Measurements from ENCODE around the gene DISC1.

The DISC1 gene

DNA sequence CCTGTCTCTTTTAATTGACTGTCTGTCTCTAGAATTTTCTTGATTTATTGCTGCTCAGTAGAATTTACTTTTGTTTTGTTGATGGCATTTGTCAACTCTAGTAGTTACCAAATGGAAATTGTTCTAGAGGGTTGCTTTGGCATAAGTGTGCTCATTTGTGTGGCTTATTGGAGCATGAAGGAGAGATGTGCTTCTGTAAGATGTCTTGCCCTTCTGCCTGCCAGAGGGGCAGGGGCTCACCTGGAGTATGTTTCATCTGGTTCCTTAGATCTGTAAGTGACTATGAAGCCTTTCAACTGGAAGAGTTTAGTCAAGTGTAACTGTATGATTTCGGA is 345.5 kb downstream of the DISC1 start:
- no peak for DNase-seq

DNA sequence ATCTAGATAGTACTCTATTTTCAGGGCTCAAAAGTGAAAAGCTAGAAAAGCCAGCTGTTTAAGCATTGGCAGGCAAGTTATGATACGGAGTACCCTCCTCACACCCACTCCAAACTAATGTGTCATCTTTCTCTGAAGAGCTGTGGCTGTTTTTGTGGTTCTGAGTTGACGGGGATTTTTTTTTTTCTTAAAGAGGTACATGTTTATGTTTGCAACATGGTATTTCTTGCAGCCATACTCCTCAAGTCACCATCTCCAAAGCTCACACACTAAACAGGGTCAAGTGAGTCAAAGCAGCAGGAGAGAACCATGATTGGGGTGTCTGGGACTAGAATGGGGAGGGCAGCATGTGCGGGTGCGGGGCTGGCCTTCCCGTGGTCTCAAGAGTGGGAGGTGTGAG is 347.2 kb downstream of the DISC1 start:
- no peak for DNase-seq

DNA sequence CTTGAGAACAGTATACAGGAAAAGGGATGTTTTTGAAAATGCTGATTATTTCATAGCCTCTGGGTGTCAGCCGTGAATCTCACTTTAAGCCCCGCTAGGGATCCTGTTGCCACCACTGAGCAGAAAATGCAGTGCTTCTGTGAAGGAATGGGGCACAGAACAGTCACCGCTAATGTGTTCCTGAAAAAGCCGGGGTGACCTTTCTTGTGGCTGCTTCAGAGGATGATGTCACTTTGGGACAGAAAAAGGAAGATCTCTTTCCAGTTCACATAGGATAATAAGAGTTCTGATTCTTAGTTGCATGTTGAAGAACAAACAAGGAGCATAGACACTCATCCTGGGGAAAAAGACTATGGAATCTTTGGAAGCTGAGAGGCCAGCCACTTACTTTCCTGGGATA is 349.6 kb downstream of the DISC1 start:
- DNase-seq, result no peak

DNA sequence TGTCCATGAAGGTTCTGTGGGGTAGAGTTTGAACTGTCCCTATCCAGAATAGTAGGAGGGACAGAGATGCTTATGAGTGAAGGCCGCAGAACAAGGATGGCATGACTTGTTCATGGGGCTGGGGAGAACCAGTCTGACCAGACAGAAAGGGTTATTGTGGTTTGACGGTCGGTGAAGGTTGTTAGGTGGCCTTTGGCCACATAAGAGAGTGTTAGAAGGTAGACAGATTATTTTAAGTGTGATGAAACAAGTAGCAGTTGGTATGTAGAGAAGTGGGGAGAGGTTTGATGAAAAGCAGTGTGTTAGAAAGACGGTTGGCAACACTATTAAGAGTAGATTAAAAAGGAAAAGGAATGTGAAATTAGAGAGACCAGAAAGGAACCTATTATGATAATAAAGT is 355.1 kb downstream of the DISC1 start:
- no peak for DNase-seq

DNA sequence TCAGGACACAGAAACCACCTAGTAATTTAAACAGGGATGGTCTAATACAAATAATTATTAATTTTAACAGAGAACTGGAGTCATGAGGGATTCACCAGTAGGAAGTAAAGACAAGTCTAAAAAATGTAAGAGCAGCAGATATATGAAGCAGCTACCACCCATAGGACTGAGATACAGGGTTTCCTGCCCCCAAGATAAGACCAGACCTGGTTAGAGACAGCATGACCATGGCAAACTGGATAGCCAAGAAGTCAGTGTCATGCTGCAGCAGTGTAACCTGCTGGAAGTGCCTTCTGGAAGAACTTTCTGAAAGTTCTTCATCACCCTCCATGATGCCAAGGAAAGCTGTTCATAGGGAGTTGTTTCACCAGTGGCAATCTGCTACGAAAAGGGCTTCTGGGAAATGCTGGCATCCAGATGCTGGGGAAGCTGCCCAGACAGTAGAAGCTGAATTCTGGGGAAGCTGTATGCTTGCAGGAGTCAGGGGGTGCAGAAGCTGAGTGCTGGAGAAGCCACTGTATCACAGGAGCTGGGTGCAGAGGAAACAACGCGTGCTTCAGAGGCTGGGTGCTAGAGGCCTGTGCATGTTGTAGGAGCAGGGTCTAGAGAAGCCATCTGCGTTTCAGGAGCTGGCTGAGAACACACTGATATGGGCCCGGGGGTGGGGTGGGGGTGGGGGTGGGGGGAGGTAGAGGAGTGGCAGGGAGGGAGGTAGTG is 356.4 kb downstream of the DISC1 start:
- no peak for DNase-seq

DNA sequence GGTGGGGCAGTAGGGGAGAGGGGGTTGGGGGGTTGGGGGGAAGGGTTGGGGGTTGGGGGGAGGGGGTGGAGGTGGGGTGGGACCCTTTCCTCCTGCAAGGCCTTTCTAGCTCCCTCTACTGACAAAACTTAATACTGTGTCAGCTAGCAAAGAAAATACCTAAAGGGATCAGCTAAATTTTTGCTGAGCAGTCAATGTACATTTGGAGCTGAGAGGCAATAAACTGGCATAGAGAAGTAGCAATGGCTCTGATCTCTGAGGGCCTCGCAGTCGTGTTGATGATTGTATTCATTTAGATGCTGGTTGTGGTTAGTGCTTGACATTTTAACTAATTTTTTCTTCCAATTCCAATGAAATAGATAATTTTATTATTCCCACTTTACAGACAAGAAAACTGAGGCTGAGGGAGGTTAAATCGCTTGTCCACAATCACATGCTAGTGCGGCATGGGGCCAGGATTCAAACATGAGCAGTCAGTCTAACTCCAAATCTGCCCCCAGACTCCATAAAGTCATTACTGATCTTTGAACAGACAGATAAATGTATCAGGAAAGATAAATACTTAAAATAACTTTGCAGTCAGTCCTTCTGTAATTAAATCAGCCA is 357.1 kb downstream of the DISC1 start:
- DNase-seq, result peak; percentile 1

DNA sequence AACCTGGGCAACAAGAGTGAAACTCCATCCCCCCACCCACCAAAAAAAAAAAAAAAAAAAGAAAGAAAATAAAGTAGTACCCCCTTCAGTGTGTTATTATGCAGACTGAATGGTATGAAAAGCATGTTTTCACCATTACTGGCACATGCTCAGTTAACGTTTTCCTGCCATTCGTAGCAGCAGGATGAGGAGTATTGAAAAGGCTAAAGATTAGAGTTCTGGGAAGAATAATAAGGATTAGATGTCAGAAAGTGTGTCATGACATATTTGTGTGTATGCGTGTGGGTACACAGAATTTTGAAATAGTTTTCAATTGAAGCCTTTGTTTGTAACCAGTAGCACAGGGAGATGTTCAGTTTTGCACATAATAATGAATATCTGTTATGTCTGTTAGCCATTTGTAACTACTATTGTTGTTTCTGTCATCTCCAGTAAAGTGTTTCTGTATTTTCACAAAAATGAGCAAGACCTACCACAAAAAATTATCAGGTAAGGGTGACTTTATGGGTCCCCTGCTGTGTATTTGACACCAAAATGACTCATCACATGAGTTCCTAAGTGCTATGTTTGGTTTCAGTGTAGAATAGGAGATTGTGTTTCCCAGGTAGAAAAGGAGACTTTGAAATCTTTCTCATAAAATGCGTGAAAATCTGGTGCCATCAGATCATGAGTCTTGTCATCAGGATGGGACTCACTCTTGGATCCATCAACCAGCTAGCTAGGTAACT is 358.9 kb downstream of the DISC1 start:
- no peak for DNase-seq

DNA sequence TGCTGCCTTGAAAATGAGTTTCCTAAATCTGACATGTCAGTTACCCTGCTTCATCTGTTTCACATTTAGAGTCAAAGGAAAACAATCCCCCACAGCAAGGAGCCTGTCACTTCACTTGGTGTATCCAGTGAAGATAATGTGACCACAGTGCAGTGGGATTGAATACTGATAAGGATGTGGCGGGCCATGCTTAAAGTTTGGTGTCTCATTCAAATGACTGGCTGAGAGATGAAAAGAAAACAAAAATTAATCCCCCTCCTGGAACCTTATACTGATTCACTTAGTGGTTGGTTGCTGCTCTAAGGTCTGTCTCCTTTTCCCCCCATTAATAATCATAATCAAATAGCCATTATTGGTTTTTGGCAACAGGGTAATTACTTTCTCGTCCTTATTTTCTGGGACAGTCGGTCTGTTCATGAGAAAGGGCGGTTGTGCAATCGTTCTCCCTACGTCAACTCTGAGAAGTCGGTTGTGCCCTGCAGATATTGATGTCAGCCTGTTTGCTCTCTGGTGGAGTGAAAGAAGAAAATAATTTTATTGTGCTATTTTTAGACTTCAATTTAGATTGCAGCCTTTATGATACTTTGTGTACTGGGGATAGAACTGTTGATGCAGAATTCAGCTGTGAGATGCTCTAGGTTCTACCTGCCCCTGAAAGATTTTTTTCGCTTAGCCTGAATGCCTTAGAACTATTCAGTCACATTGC is 360.2 kb downstream of the DISC1 start:
- no peak for DNase-seq

DNA sequence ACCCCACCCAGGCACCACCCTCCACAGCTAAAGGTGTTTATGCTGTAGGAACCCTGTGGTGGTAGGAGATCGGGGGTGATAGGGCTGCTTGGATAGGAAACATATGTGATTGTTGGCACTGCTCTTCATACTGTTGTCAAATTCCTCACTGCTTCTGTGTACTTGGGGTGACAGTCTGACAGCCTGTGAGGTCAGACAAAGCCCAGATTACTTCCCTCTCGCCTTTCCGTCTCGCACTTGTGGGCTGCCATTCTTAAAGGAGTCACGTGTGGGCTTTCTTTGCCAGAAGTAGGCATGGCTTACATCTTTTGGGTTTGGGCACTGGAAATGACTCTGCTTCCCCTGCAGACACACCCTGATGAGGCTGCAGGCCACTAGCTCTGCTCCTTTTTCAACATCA is 363.8 kb downstream of the DISC1 start:
- DNase-seq, result no peak

DNA sequence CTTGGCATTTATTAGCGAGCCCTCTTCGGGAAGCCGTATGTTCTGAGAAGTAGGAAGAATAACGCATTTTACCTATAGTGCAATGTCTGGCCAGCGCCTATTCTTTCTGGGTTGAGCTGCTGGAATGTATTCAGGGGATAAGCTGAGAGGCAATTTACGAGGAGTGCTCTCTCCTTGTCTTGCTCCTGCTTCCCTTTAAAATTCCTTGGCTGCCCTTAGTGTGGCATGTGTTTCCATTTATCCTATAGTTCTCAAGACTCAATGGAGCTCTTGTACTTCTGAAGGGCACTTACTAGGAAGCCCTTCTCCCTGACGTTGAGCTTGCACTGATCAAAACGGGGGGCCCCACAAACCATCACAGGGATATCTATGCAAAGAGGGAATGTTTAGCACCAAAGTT is 364.6 kb downstream of the DISC1 start:
- no peak for DNase-seq

DNA sequence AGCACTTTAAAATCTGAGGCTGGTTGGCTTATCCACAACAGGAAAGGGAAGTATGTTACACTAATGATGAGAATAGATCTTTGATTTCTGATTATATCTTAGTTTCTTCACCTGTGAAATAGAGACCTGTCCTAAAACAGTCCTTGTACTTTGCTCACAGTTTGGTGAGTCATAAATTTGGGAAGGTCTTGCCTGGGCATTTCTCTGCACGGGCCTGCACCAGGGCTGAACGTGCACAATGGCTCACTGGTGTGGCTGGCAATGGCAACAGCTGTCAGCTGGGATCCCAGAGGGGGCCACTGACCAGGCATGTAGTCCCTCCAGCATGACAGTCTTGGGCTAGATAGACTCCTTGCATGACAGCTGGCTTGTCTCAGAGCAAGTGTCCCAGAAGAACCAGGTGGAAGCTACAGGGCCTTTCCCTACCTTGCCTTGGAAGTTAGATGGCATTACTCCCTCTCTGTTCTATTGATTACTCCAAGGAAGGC is 367.4 kb downstream of the DISC1 start:
- DNase-seq, result no peak

DNA sequence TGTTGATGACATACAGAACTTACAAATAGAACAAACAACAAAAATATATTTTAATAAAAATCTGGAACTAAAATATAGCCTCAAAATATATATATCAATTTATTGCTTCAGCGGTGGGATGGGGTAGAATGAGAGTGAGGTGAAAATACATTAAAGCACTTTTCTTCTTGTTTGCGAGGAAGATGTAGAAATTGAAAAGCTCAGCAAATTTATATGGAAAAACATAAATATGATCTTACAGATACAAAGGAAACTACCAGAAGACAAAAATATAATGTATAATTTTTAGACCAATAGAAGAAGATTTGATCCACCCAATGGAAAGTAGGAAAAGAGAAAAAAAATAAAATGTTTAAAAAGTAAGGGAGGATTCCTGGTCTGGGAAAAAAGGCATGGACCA is 372.2 kb downstream of the DISC1 start:
- DNase-seq, result no peak

DNA sequence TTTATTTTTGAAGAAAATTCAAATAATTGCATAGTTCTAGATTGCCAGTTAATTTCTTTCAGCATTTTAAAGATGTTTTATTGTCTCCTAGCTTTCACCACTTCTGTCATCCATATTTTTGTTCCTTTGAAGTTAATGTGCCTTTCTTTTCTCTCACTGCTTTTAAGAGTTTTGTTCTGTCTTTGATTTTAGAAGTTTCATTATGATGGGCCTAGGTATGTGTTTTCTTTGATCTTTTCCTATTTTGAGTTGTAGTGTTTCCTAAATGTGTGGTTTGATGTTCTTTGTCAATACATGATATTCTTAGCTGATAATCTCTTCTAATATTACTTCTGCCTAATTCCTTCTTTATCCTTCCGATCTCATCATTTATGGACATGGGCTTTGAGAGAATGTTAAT is 378.7 kb downstream of the DISC1 start:
- DNase-seq, result no peak

DNA sequence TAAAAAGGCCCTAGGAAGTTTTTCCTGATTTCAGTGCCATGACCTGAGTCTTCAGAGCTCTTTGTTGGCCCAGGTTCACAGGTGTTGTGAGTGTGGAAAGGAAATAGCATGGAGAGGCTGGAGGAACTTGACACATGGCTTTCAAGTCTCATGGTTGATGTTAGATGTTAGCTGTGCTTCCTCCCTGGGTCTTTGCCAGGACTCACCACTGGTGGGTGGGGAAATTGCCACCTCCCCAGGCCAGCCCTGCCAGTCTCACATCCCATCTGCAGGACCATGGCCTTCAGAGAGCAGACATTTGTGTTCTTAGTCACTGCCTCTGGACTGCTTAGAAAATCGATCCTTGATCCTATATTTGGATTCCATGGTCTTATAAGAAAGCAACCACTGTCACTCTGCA is 383.2 kb downstream of the DISC1 start:
- DNase-seq, result no peak

DNA sequence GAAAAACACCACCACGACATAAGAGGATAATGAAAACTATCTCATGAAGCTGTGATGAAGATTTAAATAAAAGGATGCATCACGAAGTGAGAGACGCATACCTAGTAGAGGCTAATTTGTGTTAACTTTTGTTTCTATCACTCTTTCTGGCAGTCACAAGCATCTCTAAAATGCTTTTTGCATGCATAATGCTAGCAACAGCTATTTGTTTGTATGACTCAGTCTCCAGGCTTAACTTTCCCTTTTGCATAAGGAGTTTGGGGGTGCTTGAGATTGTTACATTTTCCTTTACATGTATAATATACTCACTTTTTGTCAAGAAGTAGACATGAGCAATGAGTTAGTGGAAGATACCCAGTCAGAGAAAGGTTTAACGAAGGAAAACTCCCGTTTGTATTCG is 385.4 kb downstream of the DISC1 start:
- DNase-seq, result no peak

DNA sequence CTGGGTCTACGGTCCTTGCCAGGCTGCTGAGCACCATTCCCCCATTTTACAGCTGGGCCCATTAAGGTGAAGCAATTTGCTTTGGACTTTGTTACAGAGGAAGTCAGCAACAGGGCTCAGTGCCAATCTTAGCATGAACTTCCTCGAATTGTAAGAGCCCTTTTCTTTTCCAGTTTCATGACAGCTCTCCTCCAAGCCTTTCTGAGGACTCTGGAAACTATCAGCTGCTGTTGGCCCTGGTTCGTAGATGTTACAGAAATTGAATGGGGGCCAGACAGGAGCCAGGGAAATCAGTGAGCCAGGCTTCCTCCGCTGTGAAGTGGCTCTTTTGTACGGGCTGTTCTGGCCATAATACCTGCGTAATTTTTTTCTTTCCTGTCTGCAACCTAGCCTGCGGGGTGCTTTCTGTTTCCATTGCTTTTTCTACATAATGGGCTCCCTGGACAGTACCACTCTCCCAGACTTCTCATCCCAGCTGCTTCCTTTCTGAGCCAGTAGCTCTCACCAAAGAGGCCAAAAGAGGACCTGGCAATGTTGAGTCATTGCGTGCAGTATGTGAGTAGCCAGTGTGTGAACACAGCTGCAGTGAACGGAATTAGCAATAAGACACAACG is 386.3 kb downstream of the DISC1 start:
- peak; percentile 86 for DNase-seq

DNA sequence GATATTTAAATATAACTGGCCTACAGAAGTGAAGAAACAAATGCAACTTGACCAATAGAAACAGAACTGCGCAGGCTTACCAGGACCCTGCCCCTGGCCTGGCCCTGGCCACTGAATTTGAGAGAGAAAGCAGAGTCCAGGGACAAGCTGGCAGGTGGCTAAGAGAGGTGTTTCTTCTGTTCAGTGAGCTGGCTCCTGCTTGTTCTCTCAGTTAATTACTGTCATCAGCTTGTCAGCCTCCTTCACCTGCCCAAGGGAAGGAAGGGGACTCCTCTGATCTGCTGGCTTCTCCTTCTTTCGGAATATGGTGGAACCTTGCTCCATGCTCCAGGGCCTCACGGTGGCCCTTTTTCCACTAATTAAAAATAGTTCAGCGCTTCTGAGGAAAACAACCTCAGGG is 388.4 kb downstream of the DISC1 start:
- peak; percentile 5 for DNase-seq

DNA sequence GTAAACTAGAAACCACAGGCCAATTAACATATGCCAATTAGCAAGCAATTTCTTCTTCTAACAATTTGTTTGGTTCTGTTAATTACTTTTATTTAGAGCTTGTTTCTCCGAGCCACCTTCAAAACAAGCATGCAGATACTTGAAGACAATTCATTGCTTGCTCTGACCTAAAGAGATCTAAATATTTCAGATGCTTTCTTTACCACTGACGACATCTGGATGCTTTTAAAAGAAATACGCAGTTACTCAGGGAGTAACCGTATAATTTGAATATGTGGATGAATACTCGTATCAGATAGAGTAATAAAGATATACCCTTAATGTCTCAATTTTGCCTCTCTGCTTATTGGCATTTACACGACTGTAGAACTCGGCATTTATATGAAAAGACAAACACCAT is 390.0 kb downstream of the DISC1 start:
- DNase-seq, result no peak

DNA sequence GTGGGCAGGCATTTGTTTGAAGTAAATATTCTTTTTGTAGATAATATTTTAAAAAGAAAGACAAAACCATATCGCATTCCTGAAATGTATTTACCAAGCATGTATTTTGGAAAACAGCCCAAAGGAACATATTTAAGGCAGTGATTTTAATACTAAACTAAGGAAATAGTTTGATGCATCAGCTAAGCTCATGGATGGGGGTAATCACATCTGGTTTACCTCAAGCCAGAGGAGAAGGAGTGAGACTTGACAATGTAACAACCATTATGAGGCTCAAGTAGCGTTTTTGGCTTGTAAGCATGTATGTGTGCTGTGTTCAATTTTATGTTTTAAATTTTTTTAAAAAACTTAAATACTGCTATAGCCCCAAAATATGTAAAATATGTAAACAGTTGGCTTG is 390.5 kb downstream of the DISC1 start:
- no peak for DNase-seq

DNA sequence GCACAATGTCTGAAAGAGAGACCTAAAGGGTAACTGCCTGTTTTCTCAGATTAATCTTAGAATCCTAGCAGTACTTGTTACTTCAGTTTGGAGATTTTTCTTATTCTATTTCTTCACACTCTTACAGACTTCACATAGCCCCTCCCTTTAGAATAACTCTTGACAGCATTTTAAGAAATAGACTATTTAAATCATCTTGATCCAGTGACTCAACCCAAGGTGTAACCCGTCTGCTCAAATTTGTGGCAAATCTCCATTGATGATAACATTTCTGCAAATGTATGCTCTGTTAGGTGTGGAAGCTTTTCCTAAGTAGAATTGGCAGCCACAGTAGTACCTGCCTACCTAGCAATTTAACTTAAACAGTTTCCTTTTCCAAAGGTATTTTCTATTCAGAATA is 391.2 kb downstream of the DISC1 start:
- no peak for DNase-seq

DNA sequence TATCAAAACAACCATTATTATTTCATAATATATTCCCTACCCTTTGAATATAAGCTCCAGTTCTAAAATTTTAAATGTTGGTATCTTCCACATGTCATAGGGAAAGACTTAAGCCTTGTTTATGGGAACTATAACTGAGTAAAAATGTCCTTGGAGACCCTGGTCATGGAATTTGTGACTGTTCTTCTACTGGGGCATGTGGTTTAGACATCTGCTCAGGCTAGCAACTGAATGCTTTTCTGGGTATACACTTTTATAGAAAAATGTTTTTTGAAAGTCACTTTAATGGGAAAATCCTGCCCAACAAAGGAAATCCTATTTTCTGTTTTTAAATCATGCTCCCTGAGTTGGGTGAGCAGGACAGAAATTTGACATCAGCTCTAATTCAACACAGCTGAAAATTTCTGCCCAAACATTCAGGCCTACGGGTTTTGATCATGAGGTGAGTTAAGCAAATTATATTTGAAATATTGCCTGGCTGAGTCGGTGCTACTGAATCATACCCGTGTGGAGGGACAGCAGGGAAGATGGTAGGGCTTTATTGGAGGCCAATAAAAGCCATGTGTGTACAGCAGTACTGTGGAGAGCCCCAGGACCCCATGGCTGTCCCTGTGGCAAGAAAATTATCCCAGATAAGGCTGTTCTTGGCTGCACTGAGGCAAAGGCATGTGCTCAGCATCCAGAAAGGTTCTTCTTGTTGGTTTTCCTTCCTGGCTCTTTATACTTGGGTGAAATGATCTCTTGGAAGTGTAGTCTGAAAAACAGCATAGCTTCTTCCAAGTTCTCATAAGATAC is 391.8 kb downstream of the DISC1 start:
- no peak for DNase-seq

DNA sequence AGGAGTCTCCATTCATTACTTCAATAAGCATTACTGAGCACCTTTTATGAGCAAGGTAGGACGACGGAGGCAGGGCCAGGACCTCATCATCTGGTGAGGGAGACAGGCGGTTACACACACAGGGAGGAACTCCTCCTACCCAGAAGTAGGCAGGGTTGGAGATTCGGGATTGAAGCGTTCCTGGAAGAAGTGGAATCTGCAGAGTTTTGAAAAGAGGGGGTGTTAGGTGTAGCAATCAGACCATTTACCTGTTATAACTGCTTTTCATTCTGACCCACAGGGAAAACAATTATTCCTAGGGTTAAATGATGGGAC is 392.4 kb downstream of the DISC1 start:
- DNase-seq, result no peak

DNA sequence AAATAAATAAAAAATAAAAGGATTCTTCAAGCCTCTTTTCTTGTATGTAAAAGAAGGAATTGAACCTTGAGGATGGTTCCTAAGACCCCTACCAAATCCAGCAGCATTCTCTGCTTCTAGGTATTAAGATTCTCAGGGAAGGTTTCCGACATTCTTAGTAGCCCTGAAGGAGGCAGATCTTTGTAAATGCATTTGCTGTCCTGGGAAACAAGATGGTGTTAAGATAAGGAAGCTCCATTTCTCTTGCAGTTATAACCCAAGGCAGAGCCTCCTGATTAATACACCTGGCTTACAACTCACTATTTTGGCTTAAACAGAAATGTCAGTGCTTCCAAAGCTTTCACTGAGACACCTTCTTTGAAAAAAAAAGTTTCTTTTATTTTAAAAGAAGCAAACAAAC is 393.8 kb downstream of the DISC1 start:
- DNase-seq, result no peak
